Suppressor macrophage treated with lipopolysaccharide for 1 hour (primary cell): ENCODE results near the gene AGPAT1.
"Not testable (repeated sequence)": the region's sequence is repeated elsewhere in the genome, so short reads cannot be mapped to it uniquely, and the experiment has no call there.

ENCODE experiments used
- DNase-seq, 3 donors: peaks; one replicate each; pipeline ENCODE4 v3.0.0-alpha.2; 2020 to 2022

Gene AGPAT1

DNA sequence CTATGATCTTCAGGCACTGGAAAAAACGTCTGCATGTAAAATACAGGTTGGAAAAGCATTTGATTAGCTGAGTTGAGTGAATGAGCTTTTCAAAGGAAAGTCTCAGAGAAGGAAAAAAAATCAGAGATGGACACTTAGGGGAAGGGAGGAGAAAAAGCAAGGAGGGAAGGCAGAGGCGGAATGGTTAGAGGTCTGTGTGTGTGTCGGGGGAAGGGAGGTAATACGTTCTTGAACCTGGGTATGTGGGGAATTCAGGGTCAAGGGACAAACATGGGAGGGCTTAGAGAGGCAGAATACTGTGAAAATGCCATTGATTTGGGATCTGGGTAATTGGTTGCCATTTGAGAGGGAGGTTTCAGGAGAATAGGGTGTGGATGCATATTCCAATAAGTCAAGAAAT is 29.2 kb downstream of the AGPAT1 start:
- DNase-seq, result no peak

DNA sequence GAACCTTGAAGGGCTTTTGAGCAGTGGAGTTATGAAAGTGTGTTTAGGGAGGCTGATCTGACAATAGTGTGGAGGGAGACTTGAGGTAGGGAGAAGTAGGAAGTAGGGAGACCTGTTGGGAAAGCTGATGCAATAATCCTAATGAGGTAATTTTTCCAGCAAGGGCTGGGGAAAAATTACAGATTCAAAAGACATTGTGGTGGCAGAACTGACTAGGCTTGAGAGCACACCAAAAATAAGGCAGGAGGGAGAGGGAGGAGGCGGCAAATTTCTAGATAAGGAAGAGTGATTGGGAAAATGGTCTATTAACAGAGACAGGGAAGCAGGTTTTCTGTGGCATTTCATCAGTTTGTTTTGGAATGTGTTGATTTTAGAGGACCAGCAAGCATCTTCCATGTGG is 29.6 kb downstream of the AGPAT1 start:
- DNase-seq, result no peak

DNA sequence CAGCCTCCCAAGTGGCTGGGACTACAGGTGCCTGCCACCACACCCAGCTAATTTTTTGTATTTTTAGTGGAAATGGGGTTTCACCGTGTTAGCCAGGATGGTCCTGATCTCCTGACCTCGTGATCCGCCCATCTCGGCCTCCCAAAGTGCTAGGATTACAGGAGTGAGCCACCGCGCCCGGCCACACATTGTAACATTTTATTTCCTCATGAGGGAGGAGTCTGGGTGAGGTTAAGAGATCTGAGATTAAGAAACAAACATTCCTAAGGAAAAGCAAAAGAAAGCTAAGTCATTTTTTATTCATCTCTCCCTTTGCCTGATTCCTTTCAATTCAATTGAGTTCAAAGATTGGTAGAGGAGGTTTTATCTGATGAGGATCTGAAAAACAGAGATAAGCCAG is 31.6 kb downstream of the AGPAT1 start:
- DNase-seq, result not testable (repeated sequence)

DNA sequence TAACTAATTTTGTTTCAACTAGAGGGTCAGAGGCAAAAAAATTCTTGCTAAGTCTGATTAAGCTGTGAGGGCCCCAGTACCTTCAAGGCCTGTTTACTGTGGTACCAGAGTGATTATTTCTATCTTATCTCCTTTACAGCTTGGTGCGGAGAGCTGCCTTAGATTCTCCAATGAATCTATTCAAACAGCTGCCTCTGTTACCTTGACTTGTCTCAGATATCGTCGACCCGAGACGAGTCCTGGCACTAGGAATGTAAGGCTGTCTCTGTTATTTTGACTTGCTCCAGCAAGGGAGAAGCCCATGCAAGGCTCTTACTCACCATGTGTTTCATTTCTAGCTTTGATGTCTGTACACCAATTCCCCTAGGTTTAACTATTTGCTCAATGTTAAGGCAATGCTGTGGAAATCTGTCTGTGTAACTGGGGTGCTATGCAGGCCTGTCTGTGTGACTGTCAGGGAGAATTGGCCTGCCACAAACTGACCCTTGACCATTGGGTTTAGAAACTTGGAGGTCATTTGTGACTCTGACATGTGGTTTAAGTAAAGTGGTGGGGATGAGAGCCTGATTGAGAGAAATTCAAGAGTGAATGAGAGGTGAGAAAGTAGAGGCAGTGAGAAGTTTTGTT is 35.4 kb downstream of the AGPAT1 start:
- DNase-seq, result no peak

DNA sequence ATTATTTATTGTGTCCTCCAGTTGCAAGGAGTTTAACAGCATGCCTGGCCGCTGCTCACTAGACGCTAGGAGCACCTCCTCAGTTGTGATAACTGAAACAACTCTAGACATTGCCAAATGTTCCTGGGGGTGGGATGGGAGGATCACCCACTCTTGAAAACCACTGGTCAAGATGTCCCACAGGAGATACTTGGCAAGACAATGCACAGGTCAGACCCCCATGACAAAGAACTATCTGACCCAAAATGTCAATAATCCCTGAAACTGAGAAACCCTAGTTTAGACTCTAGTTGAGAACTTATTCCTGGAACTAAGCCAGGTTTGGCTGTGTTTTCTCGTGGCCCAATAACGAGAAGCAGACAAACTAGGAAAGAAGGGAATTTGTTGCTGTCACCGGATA is 36.3 kb downstream of the AGPAT1 start:
- no peak for DNase-seq

GRCh38 chr6:32137454-32137853 is 38.4 kb downstream of the AGPAT1 start:
- no peak for DNase-seq

GRCh38 chr6:32133786-32134185 is 42.1 kb downstream of the AGPAT1 start:
- no peak for DNase-seq

- no peak for DNase-seq
Observed at GRCh38 chr6:32132110-32132509, 43.8 kb downstream of the AGPAT1 start.

GRCh38 chr6:32131439-32131948 is 44.4 kb downstream of the AGPAT1 start:
- DNase-seq, result no peak

DNA sequence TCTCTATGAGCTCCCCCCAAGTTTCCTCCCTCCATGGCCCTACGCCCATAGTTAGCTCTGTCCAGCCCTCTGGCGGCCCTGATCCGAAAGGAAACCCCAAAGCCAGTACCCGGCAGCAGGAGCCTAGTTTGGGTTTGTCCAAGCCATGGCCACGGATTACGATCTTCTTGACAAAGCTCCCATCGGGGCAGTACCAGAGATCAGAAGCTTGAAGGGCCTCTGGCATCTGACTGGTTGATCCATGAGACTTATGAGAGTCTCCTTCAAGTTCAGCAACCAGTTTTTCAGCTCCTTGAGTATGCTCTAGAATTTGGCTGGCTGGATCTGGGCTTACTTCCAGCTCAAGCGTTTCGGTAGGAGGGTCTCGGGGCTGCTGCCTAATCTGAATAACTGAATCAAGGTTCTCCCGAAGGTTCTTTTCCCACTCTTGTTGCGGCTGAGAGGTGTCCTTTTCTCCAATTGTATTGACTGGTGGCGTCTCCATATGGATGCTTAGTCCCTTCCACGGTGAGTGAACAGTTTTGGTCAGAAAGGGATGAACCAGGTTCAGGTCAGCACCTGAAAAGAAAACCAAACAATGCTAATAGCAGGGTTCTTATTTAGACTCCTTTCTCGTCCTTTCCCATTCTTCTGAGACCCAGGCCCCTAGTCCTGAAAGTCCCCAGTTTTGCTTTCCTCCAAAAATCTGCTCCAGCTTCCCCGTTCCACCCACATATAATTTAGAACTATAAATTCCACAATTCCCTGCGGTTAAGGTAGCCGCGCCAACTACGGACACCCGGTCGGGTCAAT is 46.4 kb downstream of the AGPAT1 start:
- DNase-seq, result no peak

DNA sequence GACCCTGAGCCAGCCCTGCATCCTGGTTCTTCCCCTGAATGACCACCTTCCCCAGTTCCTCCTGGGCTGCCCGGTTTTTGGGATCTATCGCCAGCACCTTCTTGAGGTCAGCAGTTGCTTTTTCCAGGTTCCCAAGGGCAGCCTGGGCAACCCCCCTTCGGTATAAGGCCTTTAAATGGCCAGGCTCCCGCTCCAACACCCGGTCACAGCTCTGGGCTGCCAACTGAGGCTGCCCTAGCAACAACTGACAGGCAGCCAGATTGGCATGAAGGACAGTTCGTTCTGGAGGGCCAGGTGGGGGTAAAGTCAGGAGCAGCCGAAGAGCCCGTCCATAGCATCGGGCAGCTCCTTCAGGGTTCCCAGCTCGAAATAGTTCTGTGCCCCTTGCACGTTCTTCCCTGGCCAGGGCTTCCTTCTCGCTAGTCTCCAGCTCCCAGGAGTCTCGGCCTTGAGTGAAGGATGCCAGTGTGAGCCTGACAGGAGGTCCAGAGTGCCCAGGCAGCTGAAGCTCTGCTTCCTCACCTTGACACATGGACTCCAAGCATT is 47.1 kb downstream of the AGPAT1 start:
- DNase-seq, result no peak

DNA sequence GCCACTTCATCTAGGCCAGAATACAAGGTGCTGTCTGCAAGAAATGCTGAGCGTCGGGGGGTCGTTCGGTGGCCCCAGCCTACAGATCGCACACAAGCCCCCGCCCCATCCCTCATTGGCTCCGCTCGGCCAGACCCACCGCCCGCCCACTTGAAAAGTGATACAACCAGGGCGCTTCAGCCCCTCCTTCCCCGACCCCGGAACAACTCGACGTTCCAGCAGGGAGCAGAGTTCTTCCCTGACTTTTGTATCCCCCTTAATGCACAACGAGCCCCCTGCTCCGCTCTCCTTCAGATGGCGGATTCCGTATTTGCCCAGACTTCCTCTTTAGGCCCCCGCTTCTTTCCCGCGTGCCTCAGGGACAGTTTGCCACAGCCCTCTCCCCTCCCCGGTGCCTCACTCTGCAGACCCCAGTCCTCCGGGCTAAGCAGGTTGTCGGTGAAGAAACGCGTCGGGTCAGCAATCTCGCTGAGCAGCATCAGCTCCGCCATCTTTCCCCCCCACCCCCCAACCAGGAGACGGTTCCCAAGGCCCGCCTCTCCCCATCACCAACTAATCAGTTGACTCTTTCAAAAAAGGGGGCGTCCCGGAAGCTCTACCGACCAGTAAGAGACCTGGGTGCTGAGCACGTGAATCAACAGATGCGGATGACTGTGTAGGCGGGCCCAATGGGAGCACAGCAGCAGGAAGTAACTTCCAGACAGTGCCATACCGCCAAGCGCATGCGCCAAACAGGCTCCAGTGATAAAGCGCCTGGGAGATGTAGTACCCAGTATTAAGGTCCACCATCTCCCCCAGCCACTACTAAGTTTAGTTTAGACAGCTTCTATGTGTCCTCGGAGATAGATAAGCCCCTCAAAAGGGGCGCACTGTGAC is 47.9 kb downstream of the AGPAT1 start, which contains the start of gene ATF6B:
TSS of gene ATF6B (minus strand) at position 530 of the 876 bp plus-strand sequence. CDS start at position 491, 39 bp downstream.
- peak; percentile 99 to 100 (median 100) for DNase-seq

GRCh38 chr6:32127409-32127716 is 48.5 kb downstream of the AGPAT1 start:
- no peak for DNase-seq

- no peak for DNase-seq
Observed at GRCh38 chr6:32126880-32127279, 49.0 kb downstream of the AGPAT1 start.

- no peak for DNase-seq
Observed at GRCh38 chr6:32123681-32124080, 52.2 kb downstream of the AGPAT1 start.

- DNase-seq, result no peak
Observed at GRCh38 chr6:32120573-32121059, 55.3 kb downstream of the AGPAT1 start.

- peak; percentile 82 to 90 (median 84) for DNase-seq
Observed at GRCh38 chr6:32118782-32119628, 56.9 kb downstream of the AGPAT1 start.
